NOMO-1 (cell line): ENCODE measurements around the gene TMX2.

Experiments used
- DNase-seq, 2 experiments: peaks; one replicate each; lab custom pipeline; 2025; ENCODE audit not compliant: unreplicated experiment in 2 of 2; lab: John Stamatoyannopoulos, UW

Gene TMX2

GRCh38 chr11:57763568-57763967 is 51.2 kb downstream of the TMX2 start:
- no peak for DNase-seq

- no peak for DNase-seq
Observed at GRCh38 chr11:57764021-57764420, 51.6 kb downstream of the TMX2 start.

GRCh38 chr11:57764566-57764965 is 52.2 kb downstream of the TMX2 start:
- DNase-seq: no peak

- no peak for DNase-seq
Observed at GRCh38 chr11:57764972-57765371, 52.6 kb downstream of the TMX2 start.

- DNase-seq: peak in 1 of 2 experiments; percentile 11
Observed at GRCh38 chr11:57770793-57771192, 58.4 kb downstream of the TMX2 start.

GRCh38 chr11:57771365-57771764 is 59.0 kb downstream of the TMX2 start:
- no peak for DNase-seq

GRCh38 chr11:57772562-57772961 is 60.2 kb downstream of the TMX2 start:
- no peak for DNase-seq

GRCh38 chr11:57773026-57773598 is 60.7 kb downstream of the TMX2 start:
- DNase-seq: no peak

- DNase-seq: no peak
Observed at GRCh38 chr11:57775491-57775890, 63.1 kb downstream of the TMX2 start.

- DNase-seq: no peak
Observed at GRCh38 chr11:57776031-57776521, 63.7 kb downstream of the TMX2 start.

- no peak for DNase-seq
Observed at GRCh38 chr11:57776577-57777210, 64.3 kb downstream of the TMX2 start.

GRCh38 chr11:57777969-57778317 is 65.5 kb downstream of the TMX2 start:
- DNase-seq: no peak

GRCh38 chr11:57778318-57779037 is 66.1 kb downstream of the TMX2 start:
- DNase-seq: no peak

GRCh38 chr11:57779276-57779675 is 66.9 kb downstream of the TMX2 start:
- no peak for DNase-seq

GRCh38 chr11:57781529-57781943 is 69.1 kb downstream of the TMX2 start:
- DNase-seq: no peak

GRCh38 chr11:57785072-57785471 is 72.7 kb downstream of the TMX2 start:
- peak; percentile 28 to 58 for DNase-seq

- no peak for DNase-seq
Observed at GRCh38 chr11:57786436-57786835, 74.0 kb downstream of the TMX2 start.

GRCh38 chr11:57787006-57787604 is 74.7 kb downstream of the TMX2 start:
- no peak for DNase-seq

GRCh38 chr11:57787920-57788702 is 75.7 kb downstream of the TMX2 start:
- peak; percentile 80 to 83 for DNase-seq

- DNase-seq: peak in 1 of 2 experiments; percentile 43
Observed at GRCh38 chr11:57788703-57789088, 76.3 kb downstream of the TMX2 start.
